Astrocyte (in vitro differentiated cells and primary cell): ENCODE data around the gene SPATA25. TPM values are rescaled to one million over a fixed set of nuclear protein-coding genes. Genes with fewer than 3 reads are reported as not detected.
A peak's percentile ranks its signal among the peaks of the same experiment; 100 is the strongest.

Experiments used
- DNase-seq: peaks from one replicate; pipeline ENCODE4 v3.0.0-alpha.2; 2010; ENCODE audit warnings: low read depth
- FAIRE-seq: peaks from 2 replicates; lab custom pipeline; 2011; peaks lifted over from hg19 to GRCh38; lab: Jason Lieb, UNC
- H2AFZ ChIP-seq: 2 replicates; pipeline ENCODE4 v1.6.0; 2012; ENCODE audit warnings: low read depth, low read length, inconsistent platforms
- H3K27ac ChIP-seq: 2 replicates; pipeline ENCODE4 v1.5.1; 2011; ENCODE audit warnings: low read depth, low read length, inconsistent platforms
- H3K27me3 ChIP-seq: 2 replicates; pipeline ENCODE4 v1.6.0; 2011; ENCODE audit warnings: low read length, inconsistent platforms; ENCODE audit not compliant: insufficient read depth
- H3K36me3 ChIP-seq: 2 replicates; pipeline ENCODE4 v1.5.1; 2011; ENCODE audit warnings: low read length, inconsistent platforms; ENCODE audit not compliant: insufficient read depth
- H3K4me1 ChIP-seq: 2 replicates; pipeline ENCODE4 v1.5.1; 2011; ENCODE audit warnings: low read length, inconsistent platforms; ENCODE audit not compliant: insufficient read depth
- H3K4me2 ChIP-seq: 2 replicates; pipeline ENCODE4 v1.6.0; 2012; ENCODE audit warnings: low read length, inconsistent platforms
- H3K4me3 ChIP-seq: 2 replicates; pipeline ENCODE4 v1.5.1; 2011; ENCODE audit warnings: low read depth, mild to moderate bottlenecking, low read length, inconsistent platforms; ENCODE audit not compliant: insufficient read depth
- H3K79me2 ChIP-seq: 2 replicates; pipeline ENCODE4 v1.6.0; 2012; ENCODE audit warnings: mild to moderate bottlenecking, low read length, inconsistent platforms; ENCODE audit not compliant: insufficient read depth
- H3K9ac ChIP-seq: 2 replicates; pipeline ENCODE4 v1.6.0; 2012; ENCODE audit warnings: mild to moderate bottlenecking, low read length, inconsistent platforms
- H3K9me3 ChIP-seq: 2 replicates; pipeline ENCODE4 v1.5.1; 2012; ENCODE audit warnings: low read depth, mild to moderate bottlenecking, low read length, inconsistent platforms; ENCODE audit not compliant: insufficient read depth
- H4K20me1 ChIP-seq: 2 replicates; pipeline ENCODE4 v1.6.0; 2012; ENCODE audit warnings: low read length, inconsistent platforms; ENCODE audit not compliant: insufficient read depth
- H3K27ac Mint-ChIP-seq: one replicate; pipeline ENCODE4 v1.8.0; 2021; ENCODE audit warnings: mild to moderate bottlenecking, mixed read lengths; ENCODE audit not compliant: unreplicated experiment
- H3K27me3 Mint-ChIP-seq: one replicate; pipeline ENCODE4 v1.8.0; 2021; ENCODE audit warnings: low read depth, mixed read lengths; ENCODE audit not compliant: unreplicated experiment
- H3K36me3 Mint-ChIP-seq: one replicate; pipeline ENCODE4 v1.8.0; 2021; ENCODE audit warnings: low read depth, mixed read lengths; ENCODE audit not compliant: unreplicated experiment
- H3K4me1 Mint-ChIP-seq: one replicate; pipeline ENCODE4 v1.8.0; 2021; ENCODE audit warnings: low read depth, mixed read lengths; ENCODE audit not compliant: unreplicated experiment
- H3K4me3 Mint-ChIP-seq: one replicate; pipeline ENCODE4 v1.8.0; 2021; ENCODE audit warnings: mild to moderate bottlenecking, moderate library complexity, mixed read lengths; ENCODE audit not compliant: unreplicated experiment
- H3K9me3 Mint-ChIP-seq: one replicate; pipeline ENCODE4 v1.8.0; 2021; ENCODE audit warnings: mild to moderate bottlenecking, mixed read lengths; ENCODE audit not compliant: unreplicated experiment
- CTCF ChIP-seq: IDR thresholded peaks from 2 replicates; pipeline ENCODE4 v1.5.1; 2011; ENCODE audit warnings: low read depth, mild to moderate bottlenecking, inconsistent platforms, low read length, moderate library complexity; ENCODE audit not compliant: insufficient read depth
- EZH2 ChIP-seq: IDR thresholded peaks from 2 replicates; pipeline ENCODE4 v1.6.1; 2012; ENCODE audit warnings: mild to moderate bottlenecking, low read length, inconsistent platforms; ENCODE audit not compliant: insufficient read depth
- total RNA-seq: library from RNA; stranded (reverse); gene quantifications from 2 replicates; pipeline ENCODE4 v1.2.1, GENCODE V29; 2021

The SPATA25 gene
- total RNA-seq, 1 donor from 2014 or later: 1.7 TPM

GRCh38 chr20:45912344-45912682 is 24.9 kb upstream of the SPATA25 start:
- H3K36me3 Mint-ChIP-seq: peaks cover 21% of the 10 kb centered on the region
- peak overlapping the region; percentile 89 for H3K4me3 Mint-ChIP-seq
- Histone ChIP-seq H3K4me1 (peaks cover 16% of the 10 kb centered on the region), H4K20me1 (no peaks in the 10 kb centered on the region), H2AFZ (peak overlapping the region; percentile 83), H3K27me3 (no peaks in the 10 kb centered on the region), H3K9ac (peak overlapping the region; percentile 71), H3K9me3 (no peaks in the 10 kb centered on the region), H3K4me3 (peak overlapping the region; percentile 54), H3K79me2 (peaks cover 2% of the 10 kb centered on the region), H3K27ac (no peak overlapping the region), H3K4me2 (peak overlapping the region; percentile 89), H3K36me3 (peaks cover under 1% of the 10 kb centered on the region)
- peaks cover 8% of the 10 kb centered on the region for H3K9me3 Mint-ChIP-seq
- no peak for TF ChIP-seq CTCF
- no peak for TF ChIP-seq EZH2
- no peak for FAIRE-seq
- peaks cover 10% of the 10 kb centered on the region for H3K4me1 Mint-ChIP-seq
- H3K27ac Mint-ChIP-seq: peak overlapping the region; percentile 62
- DNase-seq: no peak
- H3K27me3 Mint-ChIP-seq: no peaks in the 10 kb centered on the region

- peaks cover 2% of the 10 kb centered on the region for H3K36me3 ChIP-seq
- peak within 1 kb of the TSS; percentile 54 for H3K4me3 ChIP-seq
- Mint-ChIP-seq H3K36me3 (peaks cover 25% of the 10 kb centered on the region), H3K4me1 (peaks cover 10% of the 10 kb centered on the region), H3K9me3 (peaks cover 10% of the 10 kb centered on the region), H3K27ac (peak within 1 kb of the TSS; percentile 79), H3K4me3 (peak within 1 kb of the TSS; percentile 89), H3K27me3 (no peaks in the 10 kb centered on the region)
- TF ChIP-seq EZH2 (no peak), CTCF (no peak)
- H3K27me3 ChIP-seq: no peaks in the 10 kb centered on the region
- no peaks in the 10 kb centered on the region for H4K20me1 ChIP-seq
- FAIRE-seq: no peak
- H3K27ac ChIP-seq: peak within 1 kb of the TSS; percentile 63
- peak; percentile 65 for DNase-seq
- H3K9ac ChIP-seq: peak within 1 kb of the TSS; percentile 71
- H3K79me2 ChIP-seq: peaks cover 2% of the 10 kb centered on the region
- peak within 1 kb of the TSS; percentile 89 for H3K4me2 ChIP-seq
- H2AFZ ChIP-seq: peak within 1 kb of the TSS; percentile 83
- H3K4me1 ChIP-seq: peaks cover 16% of the 10 kb centered on the region
- no peaks in the 10 kb centered on the region for H3K9me3 ChIP-seq
Measured at GRCh38 chr20:45911486-45912343, 24.3 kb upstream of the SPATA25 start, which contains the start of gene PLTP. Gene PLTP, minus strand, starts transcription at chr20:45912155. Its CDS starts 703 bp downstream, at chr20:45911452.
